Transverse colon (tissue), 4 donors: Measurements from ENCODE around the gene LRRC37A3. TPM values are rescaled to one million over a fixed set of nuclear protein-coding genes. Genes with fewer than 3 reads are reported as not detected.
"Not testable (repeated sequence)": the region's sequence is repeated elsewhere in the genome, so short reads cannot be mapped to it uniquely, and the experiment has no call there.

Experiments used
- DNase-seq: peaks from one replicate; pipeline ENCODE4 v3.0.0-alpha.2; 2019
- H3K27ac ChIP-seq, 4 donors: fragments of 200-600 bp; sonication (generic); 2 replicates each; pipeline ENCODE4 v1.5.1; 2016 to 2018; ENCODE audit warnings: inconsistent platforms in 4 of 4
- H3K27me3 ChIP-seq: fragments of 200-600 bp; sonication (generic); 2 replicates; pipeline ENCODE4 v1.5.1; 2017; ENCODE audit warnings: inconsistent platforms
- H3K36me3 ChIP-seq, 4 donors: fragments of 200-600 bp; sonication (generic); 2 replicates each; pipeline ENCODE4 v1.5.1; 2017 to 2019; ENCODE audit warnings: inconsistent platforms in 4 of 4
- H3K4me1 ChIP-seq, 4 donors: fragments of 200-600 bp; sonication (generic); 2 replicates each; pipeline ENCODE4 v1.5.1; 2017 to 2020; ENCODE audit warnings: inconsistent platforms in 4 of 4
- H3K4me3 ChIP-seq, 4 donors: fragments of 200-600 bp; sonication (generic); 1 replicate in 1 of 4; 2 replicates in 3 of 4; pipeline versions ENCODE4 v1.5.1 to v1.6.1; 2017 to 2019; ENCODE audit warnings: inconsistent platforms in 4 of 4
- H3K9me3 ChIP-seq, 2 donors: fragments of 200-600 bp; sonication (generic); 2 replicates each; pipeline ENCODE4 v1.5.1; 2017 to 2019; ENCODE audit warnings: inconsistent platforms in 2 of 2
- CTCF ChIP-seq, 5 experiments: fragments of 200-600 bp in 3 of 5; fragments of 450-650 bp in 2 of 5; sonication (generic) in 3 of 5; IDR thresholded peaks; 1 replicate in 2 of 5; 2 replicates in 3 of 5; pipeline ENCODE4 v1.5.1; 2016 to 2017; ENCODE audit warnings: antibody characterized with exemption in 5 of 5, inconsistent platforms in 3 of 5, mild to moderate bottlenecking in 2 of 5, moderate library complexity in 1 of 5
- EP300 ChIP-seq: sonication (generic); formaldehyde crosslinking; IDR thresholded peaks from one replicate; pipeline ENCODE4 v1.6.1; 2017; ENCODE audit warnings: antibody characterized with exemption, low read depth
- POLR2A ChIP-seq: fragments of 450-650 bp; IDR thresholded peaks from one replicate; pipeline ENCODE4 v1.6.1; 2016; ENCODE audit warnings: antibody characterized with exemption, mild to moderate bottlenecking, moderate library complexity
- POLR2AphosphoS5 ChIP-seq, 3 donors: sonication (generic); formaldehyde crosslinking; IDR thresholded peaks; one replicate each; pipeline ENCODE4 v1.6.1; 2016; ENCODE audit warnings: antibody characterized with exemption in 3 of 3
- WGBS, 2 donors: methylation state at CpG; one replicate each; pipeline ENCODE4 v1.1.5; 2018; ENCODE audit warnings: low coverage in 1 of 2; 5-methylcytosine and 5-hydroxymethylcytosine counted together
- in situ Hi-C, 4 donors: fragments of 200-750 bp; cut with MboI; loops; one replicate each; pipeline versions ENCODE4 v1.15.0 to v1.15.1; 2017; ENCODE audit warnings: low sequenced_read_pairs in 3 of 4, low pct_ligation_motif_present in 1 of 4, low pct_unique_long_range_greater_than_20kb in 1 of 4
- intact Hi-C: fragments of 100-400 bp; cut with DNase I; formaldehyde crosslinking; loops from one replicate; pipeline ENCODE4 v1.15.1; 2023; ENCODE audit warnings: low total_unique reads
- total RNA-seq, 4 donors: library from RNA; depleted of rRNA; stranded (reverse); fragments of >200 nt; gene quantifications; one replicate each; pipeline ENCODE4 v1.1.0, GENCODE V29; 2016

LRRC37A3 gene
- total RNA-seq, 4 donors from 2014 or later, result 0.37 to 5.2 (median 4.7) TPM

DNA sequence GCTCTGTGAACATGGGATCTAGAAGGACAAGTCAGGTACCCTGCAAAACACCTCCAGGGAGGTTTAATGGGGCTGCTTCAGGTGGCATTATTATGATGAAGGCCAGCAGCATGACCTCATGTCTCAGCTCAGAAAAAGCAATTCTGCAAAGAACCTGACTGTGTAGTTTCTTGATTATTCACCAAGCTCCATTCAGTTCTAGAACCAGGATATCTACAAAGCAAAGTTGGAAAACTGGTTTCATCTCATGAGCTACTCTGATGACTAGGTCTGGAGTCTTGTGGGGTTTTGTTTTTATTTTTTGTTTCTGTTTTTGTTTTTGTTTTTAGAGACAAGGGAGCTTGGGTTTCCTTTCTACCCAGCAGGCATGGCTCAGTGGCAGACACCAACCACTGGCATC is 19.0 kb upstream of the LRRC37A3 start:
- H3K36me3 ChIP-seq, result no peaks in the 10 kb centered on the region

GRCh38 chr17:64936117-64936516 is 16.8 kb upstream of the LRRC37A3 start:
- 92 to 100% methylated on average over 1 to 10 of the region's 10 CpGs for WGBS, 2 donors
- in situ Hi-C loops, result no loop called here
- no peak for TF ChIP-seq CTCF (IDR thresholded peaks at IDR 0.05)
- no peak for TF ChIP-seq POLR2A
- TF ChIP-seq POLR2AphosphoS5 (IDR thresholded peaks at IDR 0.05), result no peak
- no peak for TF ChIP-seq EP300
- H3K4me1 ChIP-seq, result no peaks in the 10 kb centered on the region
- intact Hi-C loops, result no loop called here
- no peak overlapping the region for H3K4me3 ChIP-seq
- no peak overlapping the region for H3K27ac ChIP-seq
- H3K36me3 ChIP-seq, result no peaks in the 10 kb centered on the region
- no peak for DNase-seq
- no peaks in the 10 kb centered on the region for H3K27me3 ChIP-seq
- H3K9me3 ChIP-seq, result no peaks in the 10 kb centered on the region

More for the DNA sequence above, 19.0 kb upstream of the LRRC37A3 start:
- Histone ChIP-seq H3K27ac (no peak overlapping the region), H3K27me3 (no peaks in the 10 kb centered on the region), H3K9me3 (no peaks in the 10 kb centered on the region), H3K4me1 (no peaks in the 10 kb centered on the region), H3K4me3 (no peak overlapping the region)
- no peak for TF ChIP-seq EP300
- TF ChIP-seq CTCF (IDR thresholded peaks at IDR 0.05), result no peak
- no peak for TF ChIP-seq POLR2AphosphoS5 (IDR thresholded peaks at IDR 0.05)
- TF ChIP-seq POLR2A, result no peak
- no peak for DNase-seq
- in situ Hi-C loops, result no loop called here
- intact Hi-C loops, result no loop called here

DNA sequence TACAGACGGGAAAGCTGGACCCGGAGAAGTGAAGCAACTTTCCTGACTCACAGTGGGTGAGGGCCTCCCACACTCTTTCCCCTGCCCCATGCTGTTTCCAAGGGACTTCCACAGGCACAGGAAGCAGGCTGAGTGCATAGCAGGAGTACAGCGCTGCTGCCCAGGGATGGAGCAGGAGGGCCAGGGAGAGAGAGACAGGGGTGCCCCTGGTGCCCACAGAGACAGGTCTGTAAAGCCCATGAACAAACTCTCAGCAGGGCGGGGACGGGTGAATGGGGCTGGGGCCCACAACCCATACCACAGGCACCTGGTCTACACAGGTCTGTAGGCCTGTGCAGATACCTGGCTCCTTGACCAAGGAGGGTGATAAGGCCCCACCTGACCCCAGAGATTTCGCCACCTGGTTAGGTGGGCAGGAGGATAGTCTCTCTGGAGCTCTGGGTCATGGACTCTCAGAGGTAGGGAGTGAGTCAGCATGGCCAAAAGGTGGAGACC is 15.1 kb upstream of the LRRC37A3 start:
- in situ Hi-C loops, result not testable (repeated sequence)

GRCh38 chr17:64932850-64933249 is 13.6 kb upstream of the LRRC37A3 start:
- in situ Hi-C loops, H3K4me3 ChIP-seq, H3K4me1 ChIP-seq, DNase-seq, H3K27ac ChIP-seq, H3K36me3 ChIP-seq, intact Hi-C loops, H3K9me3 ChIP-seq, H3K27me3 ChIP-seq: not testable (repeated sequence)
- 86 to 92% methylated on average over 2 to 3 of the region's 3 CpGs for WGBS, 2 donors

More for the DNA sequence above, 15.1 kb upstream of the LRRC37A3 start:
- H3K27me3 ChIP-seq, H3K4me3 ChIP-seq, H3K27ac ChIP-seq, DNase-seq, H3K4me1 ChIP-seq, intact Hi-C loops, H3K36me3 ChIP-seq, H3K9me3 ChIP-seq: not testable (repeated sequence)
- 80 to 91% methylated on average over 2 to 4 of the region's 6 CpGs for whole genome bisulfite sequencing, 2 donors

GRCh38 chr17:64930374-64930773 is 11.1 kb upstream of the LRRC37A3 start:
- in situ Hi-C loops, H3K4me3 ChIP-seq, H3K27ac ChIP-seq, H3K27me3 ChIP-seq, intact Hi-C loops, H3K36me3 ChIP-seq, H3K9me3 ChIP-seq, DNase-seq, H3K4me1 ChIP-seq: not testable (repeated sequence)
- 86 to 87% methylated on average over 2 to 7 of the region's 7 CpGs for WGBS, 2 donors

DNA sequence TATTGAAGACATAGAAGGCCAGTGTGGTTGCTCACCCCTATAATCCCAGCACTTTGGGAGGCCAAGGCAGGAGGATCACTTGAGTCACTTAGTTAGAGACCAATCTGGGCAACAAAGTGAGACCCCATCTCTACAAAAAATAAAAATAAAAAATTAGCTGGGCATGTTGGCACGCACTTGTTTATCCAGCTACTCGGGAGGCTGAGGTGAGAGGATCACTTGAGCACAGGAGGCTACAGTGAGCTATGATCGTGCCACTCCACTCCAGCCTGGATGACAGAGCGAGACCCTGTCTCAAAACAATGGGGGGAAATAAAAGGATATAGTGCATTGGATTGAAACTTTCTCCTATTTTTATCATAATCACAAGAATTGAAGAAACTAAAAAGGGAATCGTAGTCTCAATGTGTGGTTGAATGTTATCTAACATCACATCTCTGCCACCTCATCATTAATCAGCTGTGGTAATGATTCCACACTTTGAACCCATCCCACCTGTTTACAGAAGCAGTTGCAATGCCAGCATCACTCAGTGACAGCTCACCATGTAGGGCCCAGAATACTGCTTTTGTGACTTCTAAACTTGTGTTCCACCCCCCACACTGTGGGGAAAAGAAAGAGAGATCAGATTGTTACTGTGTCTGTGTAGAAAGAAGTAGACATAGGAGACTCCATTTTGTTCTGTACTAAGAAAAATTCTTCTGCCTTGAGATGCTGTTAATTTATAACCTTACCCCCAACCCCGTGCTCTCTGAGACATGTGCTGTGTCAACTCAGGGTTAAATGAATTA is 10.3 kb upstream of the LRRC37A3 start:
- H3K27ac ChIP-seq, H3K9me3 ChIP-seq, H3K4me3 ChIP-seq, H3K4me1 ChIP-seq, H3K27me3 ChIP-seq, in situ Hi-C loops, intact Hi-C loops, H3K36me3 ChIP-seq, DNase-seq: not testable (repeated sequence)
- 80 to 85% methylated on average over 1 to 6 of the region's 6 CpGs for WGBS, 2 donors

DNA sequence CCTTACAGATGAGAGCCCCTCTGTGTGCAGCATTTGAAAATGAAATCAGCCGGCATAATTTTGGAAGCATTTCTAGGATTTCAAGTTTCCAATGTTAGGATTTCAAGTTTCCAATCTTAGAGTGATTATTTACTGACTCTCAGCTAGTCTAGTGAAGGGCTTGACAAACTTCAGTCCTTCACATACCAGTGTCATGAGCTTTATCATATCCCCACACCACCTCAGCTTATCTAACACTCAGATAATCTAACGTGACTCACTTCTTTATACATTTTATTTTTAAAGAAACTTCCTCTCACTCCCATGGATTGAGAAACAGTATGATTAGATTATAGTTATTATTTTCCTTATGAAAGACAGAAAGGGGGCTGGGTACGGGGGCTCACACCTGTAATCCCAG is 9.4 kb upstream of the LRRC37A3 start:
- H3K4me1 ChIP-seq, DNase-seq, H3K9me3 ChIP-seq, H3K4me3 ChIP-seq, in situ Hi-C loops, H3K27me3 ChIP-seq, intact Hi-C loops, H3K36me3 ChIP-seq, H3K27ac ChIP-seq: not testable (repeated sequence)
- WGBS, 2 donors, result 85 to 87% methylated on average over 2 to 3 of the region's 3 CpGs
